Upper lobe of left lung (tissue), 4 donors: ENCODE measurements around the gene CDH13.

Experiments used
- EP300 ChIP-seq, 4 donors: sonication (generic); formaldehyde crosslinking; IDR thresholded peaks; one replicate each; pipeline ENCODE4 v1.5.1; 2017; ENCODE audit warnings: antibody characterized with exemption in 4 of 4, control low read depth in 2 of 4
- TF ChIP-seq, protein P1 (sequence below), 6 experiments: fragments of 450-650 bp in 4 of 6; fragments of 200-600 bp in 2 of 6; sonication (generic) in 2 of 6; IDR thresholded peaks; one replicate each; pipeline ENCODE4 v1.5.1; 2016 to 2019; ENCODE audit warnings: antibody characterized with exemption in 6 of 6

DNA sequence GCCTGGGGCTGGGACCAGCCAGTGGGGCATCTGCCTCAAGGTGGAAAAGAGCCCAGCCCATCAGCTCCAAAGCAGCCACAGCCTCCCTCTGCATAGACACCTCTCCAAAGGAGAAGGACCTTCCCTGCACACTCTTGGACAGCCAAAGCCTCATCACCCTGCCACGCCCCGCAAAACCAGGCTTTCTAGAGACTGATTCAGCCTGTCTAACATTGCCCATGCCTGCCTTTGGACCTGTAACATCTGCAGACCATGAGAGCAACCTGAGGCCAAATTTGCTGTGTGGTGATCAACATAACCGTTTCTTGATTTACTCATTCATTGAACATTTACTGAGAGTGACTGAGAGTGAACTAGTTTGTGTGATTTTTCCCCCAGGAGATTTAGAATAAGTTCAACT, 961.3 kb downstream of the CDH13 start:
- TF ChIP-seq, protein P1, sequence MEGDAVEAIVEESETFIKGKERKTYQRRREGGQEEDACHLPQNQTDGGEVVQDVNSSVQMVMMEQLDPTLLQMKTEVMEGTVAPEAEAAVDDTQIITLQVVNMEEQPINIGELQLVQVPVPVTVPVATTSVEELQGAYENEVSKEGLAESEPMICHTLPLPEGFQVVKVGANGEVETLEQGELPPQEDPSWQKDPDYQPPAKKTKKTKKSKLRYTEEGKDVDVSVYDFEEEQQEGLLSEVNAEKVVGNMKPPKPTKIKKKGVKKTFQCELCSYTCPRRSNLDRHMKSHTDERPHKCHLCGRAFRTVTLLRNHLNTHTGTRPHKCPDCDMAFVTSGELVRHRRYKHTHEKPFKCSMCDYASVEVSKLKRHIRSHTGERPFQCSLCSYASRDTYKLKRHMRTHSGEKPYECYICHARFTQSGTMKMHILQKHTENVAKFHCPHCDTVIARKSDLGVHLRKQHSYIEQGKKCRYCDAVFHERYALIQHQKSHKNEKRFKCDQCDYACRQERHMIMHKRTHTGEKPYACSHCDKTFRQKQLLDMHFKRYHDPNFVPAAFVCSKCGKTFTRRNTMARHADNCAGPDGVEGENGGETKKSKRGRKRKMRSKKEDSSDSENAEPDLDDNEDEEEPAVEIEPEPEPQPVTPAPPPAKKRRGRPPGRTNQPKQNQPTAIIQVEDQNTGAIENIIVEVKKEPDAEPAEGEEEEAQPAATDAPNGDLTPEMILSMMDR (IDR thresholded peaks at IDR 0.05): no peak
- TF ChIP-seq EP300 (IDR thresholded peaks at IDR 0.05): no peak
